A673 (cell line): ENCODE data around the gene ZNF268. TPM values are rescaled to one million over a fixed set of nuclear protein-coding genes. Genes with fewer than 3 reads are reported as not detected.

Experiments used
- BruUV-seq: library from RNA; stranded (reverse); fragments of 400-500 nt; replicated peaks from 2 replicates; lab custom pipeline; 2021; lab: Mats Ljungman, UMichigan
- CTCF ChIA-PET: fragments of 300-600 bp; sonication (Branson Sonifier 250); formaldehyde crosslinking; loops from one replicate; lab custom pipeline; 2022; ENCODE audit warnings: antibody characterized with exemption; lab: Charles Lee
- POLR2A ChIA-PET: fragments of 300-600 bp; sonication (Branson Sonifier 250); formaldehyde crosslinking; loops from one replicate; lab custom pipeline; 2022; ENCODE audit warnings: antibody characterized with exemption; ENCODE audit not compliant: low non-redundant PET; lab: Charles Lee
- DNase-seq: peaks from one replicate; pipeline ENCODE4 v3.0.0-alpha.2; 2015; ENCODE audit warnings: low spot score
- H3K27ac ChIP-seq: fragments of 200-600 bp; sonication (generic); 2 replicates; pipeline ENCODE4 v1.5.1; 2016; ENCODE audit warnings: mixed run types, low read depth, mild to moderate bottlenecking, mixed read lengths, antibody characterized with exemption, low read length; ENCODE audit not compliant: poor library complexity, severe bottlenecking
- H3K27me3 ChIP-seq: fragments of 200-600 bp; sonication (generic); replicated peaks from 2 replicates; pipeline ENCODE4 v1.6.1; 2017; ENCODE audit warnings: mixed run types, low read depth, mild to moderate bottlenecking, mixed read lengths, antibody characterized with exemption, low read length; ENCODE audit not compliant: insufficient read depth, poor library complexity
- H3K36me3 ChIP-seq: fragments of 200-600 bp; sonication (generic); 2 replicates; pipeline ENCODE4 v1.6.1; 2016; ENCODE audit warnings: mixed run types, mild to moderate bottlenecking, mixed read lengths, antibody characterized with exemption, low read length; ENCODE audit not compliant: insufficient read depth, poor library complexity, severe bottlenecking
- H3K4me1 ChIP-seq: fragments of 200-600 bp; sonication (generic); 2 replicates; pipeline ENCODE4 v1.6.1; 2017; ENCODE audit warnings: mixed run types, mild to moderate bottlenecking, mixed read lengths, antibody characterized with exemption, low read length; ENCODE audit not compliant: insufficient read depth, poor library complexity, severe bottlenecking
- H3K4me3 ChIP-seq: fragments of 200-600 bp; sonication (generic); 2 replicates; pipeline ENCODE4 v1.5.1; 2016; ENCODE audit warnings: low read depth, mixed run types, mild to moderate bottlenecking, mixed read lengths, low read length; ENCODE audit not compliant: poor library complexity, severe bottlenecking
- H3K9me3 ChIP-seq: fragments of 200-600 bp; sonication (generic); 2 replicates; pipeline ENCODE4 v1.6.1; 2016; ENCODE audit warnings: mixed run types, low read depth, mild to moderate bottlenecking, mixed read lengths, antibody characterized with exemption, low read length; ENCODE audit not compliant: poor library complexity, severe bottlenecking
- CTCF ChIP-seq: fragments of 300-800, 200-600 bp; sonication (generic); conservative IDR thresholded peaks from 2 replicates; pipeline ENCODE4 v1.5.1; 2017; ENCODE audit warnings: low read depth, mild to moderate bottlenecking, antibody characterized with exemption, low read length, moderate library complexity, mixed read lengths
- EZH2 ChIP-seq: fragments of 200-600 bp; sonication (generic); IDR thresholded peaks from 2 replicates; pipeline ENCODE4 v1.6.1; 2017; ENCODE audit warnings: borderline replicate concordance, low read depth, mild to moderate bottlenecking, mixed read lengths, antibody characterized with exemption, low read length; ENCODE audit not compliant: poor library complexity, severe bottlenecking
- intact Hi-C: fragments of 100-400 bp; cut with micrococcal nuclease; formaldehyde crosslinking; loops from one replicate; pipeline ENCODE4 v1.10.0; 2022; ENCODE audit not compliant: unreplicated experiment
- total RNA-seq: library from RNA; stranded (reverse); gene quantifications from 2 replicates; pipeline ENCODE4 v1.2.3, GENCODE V29; 2021

The ZNF268 gene
- total RNA-seq, 1 experiment from 2014 or later = 20.6 TPM

- H3K27me3 ChIP-seq = no peaks in the 10 kb centered on the region
- DNase-seq = no peak
- ChIA-PET POLR2A (no interaction called here), CTCF (no interaction called here)
- no peak overlapping the region for H3K4me3 ChIP-seq
- no peaks in the 10 kb centered on the region for H3K4me1 ChIP-seq
- no TSS peak for BruUV-seq
- peaks cover 41% of the 10 kb centered on the region for H3K9me3 ChIP-seq
- no peaks in the 10 kb centered on the region for H3K36me3 ChIP-seq
- H3K27ac ChIP-seq = no peak overlapping the region
- intact Hi-C loops = no loop called here
- TF ChIP-seq CTCF (no peak), EZH2 (no peak)
Observed at GRCh38 chr12:133215724-133216123, 34.4 kb downstream of the ZNF268 start.

DNA sequence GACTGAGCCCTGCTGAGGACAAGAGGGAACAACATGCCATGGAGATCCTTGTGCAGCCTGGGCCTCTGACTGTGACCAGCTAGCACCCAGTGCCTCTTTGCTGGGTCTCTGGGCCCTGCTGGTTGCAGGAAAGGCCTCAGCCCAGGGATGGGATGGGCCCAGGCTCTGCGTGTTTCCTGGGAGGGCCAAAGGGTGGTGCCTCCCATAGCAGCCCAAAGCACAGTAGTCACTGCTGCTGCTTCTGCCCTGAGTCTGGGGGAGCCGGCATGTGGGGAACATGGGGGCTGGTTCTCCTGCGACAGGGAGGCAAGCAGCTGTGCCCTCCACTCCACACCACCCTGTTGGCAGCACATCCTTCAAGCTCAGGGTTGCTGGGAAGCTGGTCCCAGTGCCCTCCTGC, 35.9 kb downstream of the ZNF268 start:
- no peak overlapping the region for H3K4me3 ChIP-seq
- no peaks in the 10 kb centered on the region for H3K4me1 ChIP-seq
- H3K27me3 ChIP-seq = no peaks in the 10 kb centered on the region
- intact Hi-C loops = no loop called here
- ChIA-PET CTCF (no interaction called here), POLR2A (no interaction called here)
- TF ChIP-seq CTCF (no peak), EZH2 (no peak)
- H3K27ac ChIP-seq = no peak overlapping the region
- peaks cover 38% of the 10 kb centered on the region for H3K9me3 ChIP-seq
- DNase-seq = no peak
- H3K36me3 ChIP-seq = no peaks in the 10 kb centered on the region
- BruUV-seq = no TSS peak

DNA sequence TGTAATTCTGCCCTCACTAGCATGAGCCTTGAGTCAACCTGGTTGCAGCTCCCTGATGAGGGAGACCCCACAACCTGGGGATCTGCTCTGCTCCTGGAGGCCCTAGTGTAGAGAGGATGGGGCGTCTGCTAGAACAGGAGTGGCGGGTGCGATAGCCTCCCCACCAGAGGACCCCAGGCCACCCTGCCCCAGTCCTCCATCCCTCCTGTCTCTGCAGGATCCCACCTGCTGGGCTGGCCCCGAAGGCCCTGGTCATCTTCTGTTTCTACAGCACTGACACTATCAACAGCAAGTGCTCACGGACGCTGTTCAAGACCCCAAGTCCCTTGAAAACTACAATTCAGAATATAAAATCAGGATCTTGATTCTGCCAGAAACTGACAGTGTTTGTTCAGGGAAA, 39.2 kb downstream of the ZNF268 start:
- intact Hi-C loops = no loop called here
- Histone ChIP-seq H3K4me1 (no peaks in the 10 kb centered on the region), H3K27ac (no peak overlapping the region), H3K36me3 (no peaks in the 10 kb centered on the region), H3K27me3 (no peaks in the 10 kb centered on the region), H3K9me3 (peaks cover 34% of the 10 kb centered on the region), H3K4me3 (no peak overlapping the region)
- TF ChIP-seq CTCF = no peak
- TF ChIP-seq EZH2 = no peak
- ChIA-PET CTCF (no interaction called here), POLR2A (no interaction called here)
- DNase-seq = no peak
- BruUV-seq = no TSS peak
